Peyer's patch (tissue), 4 donors: ENCODE data around the gene MYH11. TPM values are rescaled to one million over a fixed set of nuclear protein-coding genes. Genes with fewer than 3 reads are reported as not detected.

Source experiments
- DNase-seq, 3 donors: peaks; one replicate each; pipeline ENCODE4 v3.0.0-alpha.2; 2017 to 2019
- H3K27ac ChIP-seq, 4 donors: fragments of 200-600 bp; sonication (generic); one replicate each; pipeline ENCODE4 v1.5.1; 2016 to 2019
- H3K27me3 ChIP-seq, 2 donors: fragments of 200-600 bp; sonication (generic); one replicate each; pipeline ENCODE4 v1.5.1; 2019
- H3K36me3 ChIP-seq, 3 donors: fragments of 200-600 bp; sonication (generic); one replicate each; pipeline ENCODE4 v1.5.1; 2016 to 2019
- H3K4me1 ChIP-seq, 4 donors: fragments of 200-600 bp; sonication (generic); one replicate each; pipeline ENCODE4 v1.5.1; 2016 to 2019
- H3K4me3 ChIP-seq, 4 donors: fragments of 200-600 bp; sonication (generic); 1 replicate in 3 of 4; 2 replicates in 1 of 4; pipeline ENCODE4 v1.5.1; 2016 to 2019; ENCODE audit warnings: mild to moderate bottlenecking in 1 of 4
- H3K9me3 ChIP-seq, 4 donors: fragments of 200-600 bp; sonication (generic); one replicate each; pipeline ENCODE4 v1.5.1; 2016 to 2019; ENCODE audit warnings: mild to moderate bottlenecking in 1 of 4
- CTCF ChIP-seq, 6 experiments: fragments of 450-650 bp in 4 of 6; fragments of 200-600 bp in 2 of 6; sonication (generic) in 1 of 6; IDR thresholded peaks; one replicate each; pipeline ENCODE4 v1.5.1; 2017 to 2019; ENCODE audit warnings: antibody characterized with exemption in 6 of 6, mild to moderate bottlenecking in 3 of 6, moderate library complexity in 1 of 6
- POLR2A ChIP-seq, 2 donors: fragments of 450-650 bp; IDR thresholded peaks; one replicate each; pipeline ENCODE4 v1.5.1; 2017; ENCODE audit warnings: antibody characterized with exemption in 2 of 2, mild to moderate bottlenecking in 2 of 2, moderate library complexity in 2 of 2
- total RNA-seq, 4 donors: library from RNA; depleted of rRNA; stranded (reverse); fragments of >200 nt; gene quantifications; one replicate each; pipeline ENCODE4 v1.1.0, GENCODE V29; 2016

Gene MYH11
- total RNA-seq, 4 donors from 2014 or later = 39.2 to 248 (median 131) TPM

- no peak for DNase-seq
- H3K27me3 ChIP-seq = no peaks in the 10 kb centered on the region
- no peak for TF ChIP-seq CTCF (IDR thresholded peaks at IDR 0.05)
- TF ChIP-seq POLR2A (IDR thresholded peaks at IDR 0.05) = no peak
- H3K36me3 ChIP-seq = peaks cover 0 to 85% (median 0%) of the 10 kb centered on the region in 3 donors
- no peak overlapping the region for H3K27ac ChIP-seq
- no peak overlapping the region for H3K4me3 ChIP-seq
- H3K4me1 ChIP-seq = no peaks in the 10 kb centered on the region
- no peaks in the 10 kb centered on the region for H3K9me3 ChIP-seq
These were observed 166.5 kb downstream of the MYH11 start for GRCh38 chr16:15690296-15690695.

GRCh38 chr16:15689290-15689689, 167.5 kb downstream of the MYH11 start:
- Histone ChIP-seq H3K9me3 (no peaks in the 10 kb centered on the region), H3K4me1 (no peaks in the 10 kb centered on the region), H3K4me3 (no peak overlapping the region), H3K27ac (no peak overlapping the region), H3K27me3 (no peaks in the 10 kb centered on the region), H3K36me3 (peaks cover 0 to 81% (median 0%) of the 10 kb centered on the region in 3 donors)
- TF ChIP-seq POLR2A (IDR thresholded peaks at IDR 0.05) (no peak), CTCF (IDR thresholded peaks at IDR 0.05) (no peak)
- DNase-seq = no peak

GRCh38 chr16:15686287-15686686, 170.5 kb downstream of the MYH11 start:
- Histone ChIP-seq H3K4me1 (no peaks in the 10 kb centered on the region), H3K27me3 (no peaks in the 10 kb centered on the region), H3K4me3 (no peak overlapping the region), H3K9me3 (no peaks in the 10 kb centered on the region), H3K36me3 (peaks cover 0 to 61% (median 0%) of the 10 kb centered on the region in 3 donors), H3K27ac (no peak overlapping the region)
- TF ChIP-seq POLR2A (IDR thresholded peaks at IDR 0.05) (no peak), CTCF (IDR thresholded peaks at IDR 0.05) (no peak)
- no peak for DNase-seq

GRCh38 chr16:15682105-15682570, 174.7 kb downstream of the MYH11 start:
- H3K4me1 ChIP-seq = no peaks in the 10 kb centered on the region
- no peaks in the 10 kb centered on the region for H3K9me3 ChIP-seq
- no peak for DNase-seq
- no peak overlapping the region for H3K4me3 ChIP-seq
- peak in 4 of 6 experiments; percentile 4 to 35 (median 28) for TF ChIP-seq CTCF (IDR thresholded peaks at IDR 0.05)
- no peak for TF ChIP-seq POLR2A (IDR thresholded peaks at IDR 0.05)
- no peak overlapping the region for H3K27ac ChIP-seq
- no peaks in the 10 kb centered on the region for H3K27me3 ChIP-seq
- H3K36me3 ChIP-seq = peaks cover 0 to 51% (median 0%) of the 10 kb centered on the region in 3 donors

- Histone ChIP-seq H3K27me3 (no peaks in the 10 kb centered on the region), H3K9me3 (no peaks in the 10 kb centered on the region), H3K4me3 (no peak overlapping the region), H3K27ac (no peak overlapping the region), H3K4me1 (peaks cover 0 to 11% (median 3%) of the 10 kb centered on the region in 4 donors), H3K36me3 (peaks cover 0 to 21% (median 0%) of the 10 kb centered on the region in 3 donors)
- TF ChIP-seq CTCF (IDR thresholded peaks at IDR 0.05) = no peak
- TF ChIP-seq POLR2A (IDR thresholded peaks at IDR 0.05) = no peak
- DNase-seq = no peak
These were observed 179.4 kb downstream of the MYH11 start for GRCh38 chr16:15677447-15677846.

GRCh38 chr16:15676506-15676905, 180.3 kb downstream of the MYH11 start:
- TF ChIP-seq POLR2A (IDR thresholded peaks at IDR 0.05) = no peak
- no peak for TF ChIP-seq CTCF (IDR thresholded peaks at IDR 0.05)
- Histone ChIP-seq H3K27ac (no peak overlapping the region), H3K36me3 (peaks cover 0 to 21% (median 0%) of the 10 kb centered on the region in 3 donors), H3K4me3 (no peak overlapping the region), H3K9me3 (no peaks in the 10 kb centered on the region), H3K27me3 (no peaks in the 10 kb centered on the region), H3K4me1 (peaks cover 0 to 11% (median 3%) of the 10 kb centered on the region in 4 donors)
- no peak for DNase-seq
